K562 (cell line): Measurements from ENCODE around the gene TREH. TPM values are rescaled to one million over a fixed set of nuclear protein-coding genes. Genes with fewer than 3 reads are reported as not detected.

Source experiments
- CHD2 ChIP-seq: IDR thresholded peaks from 2 replicates; pipeline ENCODE4 v1.6.1; 2011; ENCODE audit warnings: low read depth, low read length
- CREB1 ChIP-seq, 2 experiments: sonication (generic) in 1 of 2; formaldehyde crosslinking in 1 of 2; IDR thresholded peaks; 2 replicates each; pipeline versions ENCODE4 v1.6.1 to v1.8.0; 2012 to 2022; ENCODE audit warnings: inconsistent platforms in 1 of 2, mild to moderate bottlenecking in 1 of 2, missing genetic modification reagents in 1 of 2, moderate library complexity in 1 of 2
- KLF6 ChIP-seq: fragments of 250-450 bp; sonication (Bioruptor Pico); IDR thresholded peaks from 2 replicates; pipeline ENCODE4 v1.4.0; 2020; ENCODE audit warnings: mild to moderate bottlenecking, moderate library complexity, borderline replicate concordance
- NELFE ChIP-seq: IDR thresholded peaks from 2 replicates; pipeline ENCODE4 v1.6.1; 2011; ENCODE audit warnings: mild to moderate bottlenecking; ENCODE audit not compliant: insufficient read depth, insufficient read length
- POLR2AphosphoS2 ChIP-seq: IDR thresholded peaks from 2 replicates; pipeline ENCODE4 v1.6.1; 2012; ENCODE audit warnings: low read length, improper control_type of control experiment
- PTTG1 ChIP-seq: fragments of 450-650 bp; IDR thresholded peaks from 2 replicates; pipeline ENCODE4 v1.6.1; 2016; ENCODE audit warnings: low read depth, mild to moderate bottlenecking, missing genetic modification characterization, missing compliant biosample characterization
- PURB ChIP-seq: sonication (generic); formaldehyde crosslinking; IDR thresholded peaks from 2 replicates; pipeline ENCODE4 v1.9.0; 2021; ENCODE audit warnings: low read depth, mild to moderate bottlenecking, missing genetic modification reagents
- SMC3 ChIP-seq: conservative IDR thresholded peaks from 2 replicates; pipeline ENCODE4 v1.6.1; 2011; ENCODE audit warnings: low read depth, low read length, improper control_type of control experiment; ENCODE audit not compliant: insufficient read depth
- SREBF1 ChIP-seq: fragments of 150-350 bp; IDR thresholded peaks from 2 replicates; pipeline ENCODE4 v1.6.1; 2014; ENCODE audit warnings: antibody characterized with exemption, low read depth, low read length, borderline replicate concordance
- ZBED1 ChIP-seq: IDR thresholded peaks from 2 replicates; pipeline ENCODE4 v1.6.1; 2014
- ZC3H4 ChIP-seq: sonication (generic); formaldehyde crosslinking; IDR thresholded peaks from 2 replicates; pipeline ENCODE4 v1.9.0; 2021; ENCODE audit warnings: missing genetic modification reagents, borderline replicate concordance
- ZNF23 ChIP-seq: fragments of 250-450 bp; sonication (Bioruptor Pico); IDR thresholded peaks from 2 replicates; pipeline ENCODE4 v1.4.0; 2020; ENCODE audit warnings: mild to moderate bottlenecking
- ZNF717 ChIP-seq: fragments of 250-450 bp; sonication (Bioruptor Pico); IDR thresholded peaks from 2 replicates; pipeline ENCODE4 v1.5.0; 2021
- polyA plus RNA-seq, 8 experiments: library from polyadenylated mRNA; depleted of rRNA in 4 of 8; stranded (reverse) in 5 of 8; unstranded in 3 of 8; fragments of >200 nt; fragmentation: Nextera tagmentation in 2 of 8; fragmentation: Illumina TruSeq in 1 of 8; extraction: Ambion mirVana in 2 of 8; extraction: Trizol in 1 of 8; gene quantifications; 2 replicates each; pipeline versions ENCODE4 v1.2.1 to v1.2.3, GENCODE V29; 2011 to 2014; ENCODE audit warnings: inconsistent platforms in 1 of 8, missing spikeins in 1 of 8
- total RNA-seq, 7 experiments: library from RNA; depleted of rRNA in 6 of 7; stranded (reverse); fragments of >200 nt in 6 of 7; fragmentation: Illumina TruSeq in 2 of 7; extraction: Trizol in 2 of 7; gene quantifications; 2 replicates each; pipeline versions ENCODE4 v1.2.1 to v1.2.3, GENCODE V29; 2011 to 2021; ENCODE audit warnings: low replicate concordance in 1 of 7
- TF ChIP-seq, protein P1 (sequence below), 2 experiments: fragments of 150-350 bp in 1 of 2; IDR thresholded peaks; 2 replicates each; pipeline ENCODE4 v1.6.1; 2012 to 2016; ENCODE audit warnings: low read depth in 2 of 2, low read length in 2 of 2, mild to moderate bottlenecking in 1 of 2, moderate library complexity in 1 of 2
- TF ChIP-seq, protein P2 (sequence below), 2 experiments: fragments of 450-650 bp; IDR thresholded peaks; 2 replicates each; pipeline ENCODE4 v1.6.1; 2018; ENCODE audit warnings: mild to moderate bottlenecking in 2 of 2, low read depth in 1 of 2; ENCODE audit not compliant: partially characterized antibody in 2 of 2
- TF ChIP-seq, protein P3 (sequence below): fragments of 200-800 bp; sonication (Bioruptor generic); IDR thresholded peaks from 2 replicates; pipeline ENCODE4 v1.6.1; 2017; ENCODE audit warnings: missing genetic modification characterization, missing compliant biosample characterization
- TF ChIP-seq, protein P4 (sequence below): fragments of 250-450 bp; sonication (Bioruptor Pico); IDR thresholded peaks from 2 replicates; pipeline ENCODE4 v1.8.0; 2022; ENCODE audit warnings: inconsistent platforms, mild to moderate bottlenecking, moderate library complexity, borderline replicate concordance

The TREH gene
- total and polyA plus RNA-seq, 9 of the 15 experiments (the other 6 are each of a cell fraction or from before 2014, with no cell fraction given): 0.09 to 0.20 (median 0.11) TPM; not detected in 6

DNA sequence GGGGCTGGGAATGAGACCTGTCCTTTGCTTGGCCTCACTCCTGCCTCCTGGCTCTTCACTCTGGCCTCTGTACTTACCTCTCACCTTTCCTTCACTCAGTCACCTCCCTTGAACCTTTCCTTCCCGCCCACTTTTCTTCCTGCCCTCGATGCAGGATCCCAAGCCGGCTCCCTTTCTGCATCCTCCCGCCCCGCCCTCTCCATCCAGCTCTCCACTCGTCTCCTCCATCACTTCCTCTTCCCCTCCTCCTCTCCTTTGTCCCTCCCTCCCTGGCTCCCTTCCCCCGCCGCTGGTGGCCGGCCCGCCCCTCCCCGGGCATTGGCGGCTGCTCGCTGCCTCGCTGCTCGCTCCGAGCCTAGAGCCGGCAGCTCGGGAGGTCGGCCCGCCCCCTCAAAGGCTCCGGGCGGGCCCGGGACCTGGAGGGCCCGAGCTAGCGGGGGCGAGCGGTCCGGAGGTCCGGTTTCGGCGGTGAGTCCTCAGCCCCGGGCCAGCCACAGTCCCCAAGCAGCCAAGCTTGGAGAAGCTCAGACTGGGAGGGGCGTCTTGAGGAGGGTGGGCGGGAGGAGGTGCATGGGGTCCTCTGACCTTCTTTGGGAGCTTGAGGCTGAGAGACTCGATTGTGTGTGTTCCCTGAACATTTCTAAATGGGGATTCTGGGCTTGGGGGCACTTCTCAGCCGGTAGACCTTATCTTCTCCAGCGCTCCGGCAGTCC, 58.2 kb downstream of the TREH start (continued):
- TF ChIP-seq NELFE: no peak
- TF ChIP-seq CHD2: 0 out of 2 replicates have a peak, but pooled peaks have one; percentile 9
- no peak for TF ChIP-seq SMC3
- 0 out of 2 replicates have a peak, but pooled peaks have one; percentile 14 for TF ChIP-seq CREB1 (IDR thresholded peaks at IDR 0.05)
- no peak for TF ChIP-seq CREB1 (CRISPR knock-in tag; IDR thresholded peaks at IDR 0.05)
- TF ChIP-seq ZC3H4 (CRISPR knock-in tag): no peak
- TF ChIP-seq PTTG1 (tag): no peak
- no peak for TF ChIP-seq POLR2AphosphoS2
- TF ChIP-seq, protein P1, sequence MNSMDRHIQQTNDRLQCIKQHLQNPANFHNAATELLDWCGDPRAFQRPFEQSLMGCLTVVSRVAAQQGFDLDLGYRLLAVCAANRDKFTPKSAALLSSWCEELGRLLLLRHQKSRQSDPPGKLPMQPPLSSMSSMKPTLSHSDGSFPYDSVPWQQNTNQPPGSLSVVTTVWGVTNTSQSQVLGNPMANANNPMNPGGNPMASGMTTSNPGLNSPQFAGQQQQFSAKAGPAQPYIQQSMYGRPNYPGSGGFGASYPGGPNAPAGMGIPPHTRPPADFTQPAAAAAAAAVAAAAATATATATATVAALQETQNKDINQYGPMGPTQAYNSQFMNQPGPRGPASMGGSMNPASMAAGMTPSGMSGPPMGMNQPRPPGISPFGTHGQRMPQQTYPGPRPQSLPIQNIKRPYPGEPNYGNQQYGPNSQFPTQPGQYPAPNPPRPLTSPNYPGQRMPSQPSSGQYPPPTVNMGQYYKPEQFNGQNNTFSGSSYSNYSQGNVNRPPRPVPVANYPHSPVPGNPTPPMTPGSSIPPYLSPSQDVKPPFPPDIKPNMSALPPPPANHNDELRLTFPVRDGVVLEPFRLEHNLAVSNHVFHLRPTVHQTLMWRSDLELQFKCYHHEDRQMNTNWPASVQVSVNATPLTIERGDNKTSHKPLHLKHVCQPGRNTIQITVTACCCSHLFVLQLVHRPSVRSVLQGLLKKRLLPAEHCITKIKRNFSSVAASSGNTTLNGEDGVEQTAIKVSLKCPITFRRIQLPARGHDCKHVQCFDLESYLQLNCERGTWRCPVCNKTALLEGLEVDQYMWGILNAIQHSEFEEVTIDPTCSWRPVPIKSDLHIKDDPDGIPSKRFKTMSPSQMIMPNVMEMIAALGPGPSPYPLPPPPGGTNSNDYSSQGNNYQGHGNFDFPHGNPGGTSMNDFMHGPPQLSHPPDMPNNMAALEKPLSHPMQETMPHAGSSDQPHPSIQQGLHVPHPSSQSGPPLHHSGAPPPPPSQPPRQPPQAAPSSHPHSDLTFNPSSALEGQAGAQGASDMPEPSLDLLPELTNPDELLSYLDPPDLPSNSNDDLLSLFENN (IDR thresholded peaks at IDR 0.05; ENCODE audit: low read depth in 2 of 2, low read length in 2 of 2): no peak
- TF ChIP-seq, protein P2, sequence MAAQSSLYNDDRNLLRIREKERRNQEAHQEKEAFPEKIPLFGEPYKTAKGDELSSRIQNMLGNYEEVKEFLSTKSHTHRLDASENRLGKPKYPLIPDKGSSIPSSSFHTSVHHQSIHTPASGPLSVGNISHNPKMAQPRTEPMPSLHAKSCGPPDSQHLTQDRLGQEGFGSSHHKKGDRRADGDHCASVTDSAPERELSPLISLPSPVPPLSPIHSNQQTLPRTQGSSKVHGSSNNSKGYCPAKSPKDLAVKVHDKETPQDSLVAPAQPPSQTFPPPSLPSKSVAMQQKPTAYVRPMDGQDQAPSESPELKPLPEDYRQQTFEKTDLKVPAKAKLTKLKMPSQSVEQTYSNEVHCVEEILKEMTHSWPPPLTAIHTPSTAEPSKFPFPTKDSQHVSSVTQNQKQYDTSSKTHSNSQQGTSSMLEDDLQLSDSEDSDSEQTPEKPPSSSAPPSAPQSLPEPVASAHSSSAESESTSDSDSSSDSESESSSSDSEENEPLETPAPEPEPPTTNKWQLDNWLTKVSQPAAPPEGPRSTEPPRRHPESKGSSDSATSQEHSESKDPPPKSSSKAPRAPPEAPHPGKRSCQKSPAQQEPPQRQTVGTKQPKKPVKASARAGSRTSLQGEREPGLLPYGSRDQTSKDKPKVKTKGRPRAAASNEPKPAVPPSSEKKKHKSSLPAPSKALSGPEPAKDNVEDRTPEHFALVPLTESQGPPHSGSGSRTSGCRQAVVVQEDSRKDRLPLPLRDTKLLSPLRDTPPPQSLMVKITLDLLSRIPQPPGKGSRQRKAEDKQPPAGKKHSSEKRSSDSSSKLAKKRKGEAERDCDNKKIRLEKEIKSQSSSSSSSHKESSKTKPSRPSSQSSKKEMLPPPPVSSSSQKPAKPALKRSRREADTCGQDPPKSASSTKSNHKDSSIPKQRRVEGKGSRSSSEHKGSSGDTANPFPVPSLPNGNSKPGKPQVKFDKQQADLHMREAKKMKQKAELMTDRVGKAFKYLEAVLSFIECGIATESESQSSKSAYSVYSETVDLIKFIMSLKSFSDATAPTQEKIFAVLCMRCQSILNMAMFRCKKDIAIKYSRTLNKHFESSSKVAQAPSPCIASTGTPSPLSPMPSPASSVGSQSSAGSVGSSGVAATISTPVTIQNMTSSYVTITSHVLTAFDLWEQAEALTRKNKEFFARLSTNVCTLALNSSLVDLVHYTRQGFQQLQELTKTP (IDR thresholded peaks at IDR 0.05; ENCODE audit: low read depth in 1 of 2, partially characterized antibody in 2 of 2): peak in 1 of 2 experiments; percentile 44
- TF ChIP-seq PURB (CRISPR knock-in tag): no peak
- TF ChIP-seq, protein P3, sequence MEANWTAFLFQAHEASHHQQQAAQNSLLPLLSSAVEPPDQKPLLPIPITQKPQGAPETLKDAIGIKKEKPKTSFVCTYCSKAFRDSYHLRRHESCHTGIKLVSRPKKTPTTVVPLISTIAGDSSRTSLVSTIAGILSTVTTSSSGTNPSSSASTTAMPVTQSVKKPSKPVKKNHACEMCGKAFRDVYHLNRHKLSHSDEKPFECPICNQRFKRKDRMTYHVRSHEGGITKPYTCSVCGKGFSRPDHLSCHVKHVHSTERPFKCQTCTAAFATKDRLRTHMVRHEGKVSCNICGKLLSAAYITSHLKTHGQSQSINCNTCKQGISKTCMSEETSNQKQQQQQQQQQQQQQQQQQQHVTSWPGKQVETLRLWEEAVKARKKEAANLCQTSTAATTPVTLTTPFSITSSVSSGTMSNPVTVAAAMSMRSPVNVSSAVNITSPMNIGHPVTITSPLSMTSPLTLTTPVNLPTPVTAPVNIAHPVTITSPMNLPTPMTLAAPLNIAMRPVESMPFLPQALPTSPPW (CRISPR knock-in tag): peak; percentile 82
- no peak for TF ChIP-seq SREBF1
- TF ChIP-seq ZNF717: no peak
- TF ChIP-seq KLF6 (CRISPR knock-in tag): no peak
- no peak for TF ChIP-seq ZNF23 (CRISPR knock-in tag)
- no peak for TF ChIP-seq ZBED1
- TF ChIP-seq, protein P4, sequence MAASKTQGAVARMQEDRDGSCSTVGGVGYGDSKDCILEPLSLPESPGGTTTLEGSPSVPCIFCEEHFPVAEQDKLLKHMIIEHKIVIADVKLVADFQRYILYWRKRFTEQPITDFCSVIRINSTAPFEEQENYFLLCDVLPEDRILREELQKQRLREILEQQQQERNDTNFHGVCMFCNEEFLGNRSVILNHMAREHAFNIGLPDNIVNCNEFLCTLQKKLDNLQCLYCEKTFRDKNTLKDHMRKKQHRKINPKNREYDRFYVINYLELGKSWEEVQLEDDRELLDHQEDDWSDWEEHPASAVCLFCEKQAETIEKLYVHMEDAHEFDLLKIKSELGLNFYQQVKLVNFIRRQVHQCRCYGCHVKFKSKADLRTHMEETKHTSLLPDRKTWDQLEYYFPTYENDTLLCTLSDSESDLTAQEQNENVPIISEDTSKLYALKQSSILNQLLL (CRISPR knock-in tag): no peak
